HEK293 (cell line): ENCODE results near the gene VRK3.

Experiments used
- PRDM1 ChIP-seq: fragments of 450-650 bp; formaldehyde crosslinking; IDR thresholded peaks from 2 replicates; pipeline ENCODE4; 2016; ENCODE audit warnings: missing biosample characterization, missing genetic modification characterization
- PRDM6 ChIP-seq: fragments of 450-650 bp; formaldehyde crosslinking; IDR thresholded peaks from 2 replicates; pipeline ENCODE4 v1.5.1; 2017; ENCODE audit warnings: missing biosample characterization, missing genetic modification characterization
- SCRT1 ChIP-seq: fragments of 450-650 bp; formaldehyde crosslinking; IDR thresholded peaks from 2 replicates; pipeline ENCODE4 v1.5.1; 2016; ENCODE audit warnings: missing biosample characterization, missing genetic modification characterization, borderline replicate concordance
- YY1 ChIP-seq: fragments of 450-650 bp; formaldehyde crosslinking; IDR thresholded peaks from 2 replicates; pipeline ENCODE4 v1.5.1; 2018; ENCODE audit warnings: missing biosample characterization, missing genetic modification characterization
- ZBTB10 ChIP-seq: fragments of 450-650 bp; formaldehyde crosslinking; IDR thresholded peaks from 2 replicates; pipeline ENCODE4 v1.5.1; 2016; ENCODE audit warnings: missing biosample characterization, missing genetic modification characterization
- ZBTB44 ChIP-seq: fragments of 450-650 bp; IDR thresholded peaks from 2 replicates; pipeline ENCODE4 v1.5.1; 2018; ENCODE audit warnings: missing biosample characterization, mild to moderate bottlenecking, missing genetic modification characterization
- ZBTB49 ChIP-seq: fragments of 450-650 bp; formaldehyde crosslinking; IDR thresholded peaks from 2 replicates; pipeline ENCODE4 v1.5.1; 2016; ENCODE audit warnings: missing biosample characterization, missing genetic modification characterization, low read depth
- ZBTB6 ChIP-seq: fragments of 450-650 bp; formaldehyde crosslinking; IDR thresholded peaks from 2 replicates; pipeline ENCODE4 v1.5.1; 2017; ENCODE audit warnings: missing biosample characterization, missing genetic modification characterization
- ZNF140 ChIP-seq: fragments of 450-650 bp; formaldehyde crosslinking; IDR thresholded peaks from 2 replicates; pipeline ENCODE4 v1.5.1; 2016; ENCODE audit warnings: missing biosample characterization, missing genetic modification characterization
- ZNF155 ChIP-seq: fragments of 450-650 bp; formaldehyde crosslinking; IDR thresholded peaks from 2 replicates; pipeline ENCODE4 v1.5.1; 2016; ENCODE audit warnings: missing biosample characterization, missing genetic modification characterization
- ZNF169 ChIP-seq: fragments of 450-650 bp; formaldehyde crosslinking; IDR thresholded peaks from 2 replicates; pipeline ENCODE4 v1.5.1; 2016; ENCODE audit warnings: missing biosample characterization, missing genetic modification characterization
- ZNF202 ChIP-seq: fragments of 450-650 bp; formaldehyde crosslinking; IDR thresholded peaks from 2 replicates; pipeline ENCODE4 v1.5.1; 2016; ENCODE audit warnings: missing biosample characterization, missing genetic modification characterization, borderline replicate concordance
- ZNF211 ChIP-seq: fragments of 450-650 bp; formaldehyde crosslinking; IDR thresholded peaks from 2 replicates; pipeline ENCODE4 v1.5.1; 2016; ENCODE audit warnings: low read depth, missing biosample characterization, missing genetic modification characterization
- ZNF239 ChIP-seq: fragments of 450-650 bp; formaldehyde crosslinking; IDR thresholded peaks from 2 replicates; pipeline ENCODE4 v1.5.1; 2016; ENCODE audit warnings: missing biosample characterization, missing genetic modification characterization
- ZNF292 ChIP-seq: fragments of 450-650 bp; formaldehyde crosslinking; IDR thresholded peaks from 2 replicates; pipeline ENCODE4 v1.5.1; 2016; ENCODE audit warnings: low read depth, missing biosample characterization, missing genetic modification characterization, borderline replicate concordance
- ZNF362 ChIP-seq: fragments of 450-650 bp; formaldehyde crosslinking; IDR thresholded peaks from 2 replicates; pipeline ENCODE4 v1.5.1; 2016; ENCODE audit warnings: missing biosample characterization, missing genetic modification characterization
- ZNF366 ChIP-seq: fragments of 450-650 bp; formaldehyde crosslinking; conservative IDR thresholded peaks from 2 replicates; pipeline ENCODE4 v1.5.1; 2016; ENCODE audit warnings: missing biosample characterization, missing genetic modification characterization
- ZNF449 ChIP-seq: fragments of 450-650 bp; formaldehyde crosslinking; IDR thresholded peaks from 2 replicates; pipeline ENCODE4 v1.5.1; 2017; ENCODE audit warnings: missing biosample characterization, mild to moderate bottlenecking, missing genetic modification characterization, moderate library complexity
- ZNF529 ChIP-seq: fragments of 450-650 bp; formaldehyde crosslinking; IDR thresholded peaks from 2 replicates; pipeline ENCODE4 v1.5.1; 2017; ENCODE audit warnings: missing genetic modification characterization, missing biosample characterization; ENCODE audit not compliant: insufficient replicate concordance
- ZNF623 ChIP-seq: fragments of 450-650 bp; formaldehyde crosslinking; IDR thresholded peaks from 2 replicates; pipeline ENCODE4 v1.5.1; 2016; ENCODE audit warnings: missing biosample characterization, missing genetic modification characterization
- ZNF629 ChIP-seq: fragments of 450-650 bp; formaldehyde crosslinking; IDR thresholded peaks from 2 replicates; pipeline ENCODE4 v1.5.1; 2017; ENCODE audit warnings: missing biosample characterization, missing genetic modification characterization
- ZNF664 ChIP-seq: fragments of 450-650 bp; formaldehyde crosslinking; IDR thresholded peaks from 2 replicates; pipeline ENCODE4 v1.5.1; 2016; ENCODE audit warnings: missing biosample characterization, missing genetic modification characterization
- ZNF677 ChIP-seq: fragments of 450-650 bp; IDR thresholded peaks from 2 replicates; pipeline ENCODE4 v1.5.0; 2018; ENCODE audit warnings: missing biosample characterization, mild to moderate bottlenecking, missing genetic modification characterization, moderate library complexity
- ZNF768 ChIP-seq: fragments of 450-650 bp; formaldehyde crosslinking; IDR thresholded peaks from 2 replicates; pipeline ENCODE4 v1.5.1; 2018; ENCODE audit warnings: missing biosample characterization, mild to moderate bottlenecking, missing genetic modification characterization
- ZNF791 ChIP-seq: fragments of 450-650 bp; formaldehyde crosslinking; IDR thresholded peaks from 2 replicates; pipeline ENCODE4 v1.5.1; 2016; ENCODE audit warnings: missing biosample characterization, missing genetic modification characterization
- ZSCAN4 ChIP-seq: fragments of 450-650 bp; formaldehyde crosslinking; IDR thresholded peaks from 2 replicates; pipeline ENCODE4 v1.5.1; 2017; ENCODE audit warnings: missing biosample characterization, missing genetic modification characterization

VRK3 gene

GRCh38 chr19:49937750-49938381 is 87.3 kb downstream of the VRK3 start (continued):
- TF ChIP-seq ZBTB49 (tag by site-specific recombination) (no peak), ZNF239 (tag by site-specific recombination) (no peak), ZNF449 (tag by site-specific recombination) (0 out of 2 replicates have a peak, but pooled peaks have one; percentile 17), ZNF202 (no peak), ZNF529 (tag by site-specific recombination) (no peak), ZNF768 (tag by site-specific recombination) (peak; percentile 91), ZNF366 (tag by site-specific recombination) (no peak), ZBTB6 (tag by site-specific recombination) (no peak), ZNF629 (tag by site-specific recombination) (no peak), ZSCAN4 (tag by site-specific recombination) (no peak), ZNF623 (no peak), ZNF169 (tag by site-specific recombination) (no peak), ZBTB10 (tag by site-specific recombination) (no peak), ZNF292 (tag by site-specific recombination) (no peak), ZNF791 (tag by site-specific recombination) (no peak), ZNF211 (tag by site-specific recombination) (no peak), PRDM1 (tag by site-specific recombination) (no peak), ZNF155 (tag by site-specific recombination) (no peak), ZNF677 (no peak), PRDM6 (tag by site-specific recombination) (no peak), ZNF362 (no peak), ZBTB44 (tag by site-specific recombination) (no peak), ZNF140 (tag by site-specific recombination) (no peak), ZNF664 (tag by site-specific recombination) (no peak), SCRT1 (tag by site-specific recombination) (0 out of 2 replicates have a peak, but pooled peaks have one; percentile 8), YY1 (tag by site-specific recombination) (no peak)
